ENCODE results near the gene STRIP2.
"Not testable (repeated sequence)": the region's sequence is repeated elsewhere in the genome, so short reads cannot be mapped to it uniquely, and the experiment has no call there.

STRIP2 gene

DNA sequence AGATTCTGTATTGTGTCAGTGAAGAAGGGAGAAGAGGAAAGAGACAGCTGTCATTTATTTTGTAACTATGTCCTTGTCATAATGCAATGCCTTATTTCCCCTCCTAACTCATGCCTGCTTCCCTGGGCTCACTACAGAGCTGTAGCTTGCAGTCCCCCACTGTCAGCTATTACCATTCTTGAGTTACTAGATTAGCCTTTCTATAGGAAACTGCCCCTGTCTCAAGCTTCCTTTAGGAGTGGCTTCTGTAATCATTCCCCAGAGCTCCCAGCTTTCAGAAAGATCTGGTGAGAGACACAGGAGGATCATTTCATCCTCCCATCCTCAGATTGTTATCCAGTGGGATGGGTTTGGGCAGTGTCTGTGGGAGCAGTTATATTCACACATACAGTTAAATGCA lies 35.7 kb downstream of the STRIP2 start:
- TF ChIP-seq CTCF (IDR thresholded peaks at IDR 0.05; ENCODE audit: borderline replicate concordance, control extremely low read depth, extremely low read depth, insufficient read depth, missing control alignments) = no peak
- in situ Hi-C loops (cut with MboI; ENCODE audit: low sequenced_read_pairs, unreplicated experiment) = loop anchor here (10.0 kb wide), 1 partner anchor 115 kb away; no protein-coding TSS in a partner anchor

DNA sequence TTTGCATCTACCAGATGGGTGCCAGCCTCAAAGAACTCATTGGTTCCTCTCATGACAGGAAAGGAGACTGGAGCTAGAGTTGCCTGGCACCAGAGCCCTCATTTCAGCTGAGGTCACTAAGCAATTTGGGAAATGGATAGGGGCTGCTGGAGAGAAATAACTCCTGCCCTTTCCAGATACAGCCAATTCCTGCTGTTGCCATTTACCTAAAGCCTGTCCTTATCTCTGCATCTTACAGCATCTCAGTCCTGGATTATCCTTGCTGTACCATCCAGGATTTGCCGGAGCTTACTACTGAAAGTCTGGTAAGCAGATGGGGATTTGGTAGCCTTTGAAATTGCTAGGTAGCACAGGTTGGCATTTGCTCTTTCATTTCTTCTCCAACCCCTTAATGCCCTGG lies 36.2 kb downstream of the STRIP2 start:
- in situ Hi-C loops (cut with MboI; ENCODE audit: low sequenced_read_pairs, unreplicated experiment) = no loop called here
- DNase-seq (ENCODE audit: low spot score) = no peak
- no peak for TF ChIP-seq CTCF (IDR thresholded peaks at IDR 0.05; ENCODE audit: borderline replicate concordance, control extremely low read depth, extremely low read depth, insufficient read depth, missing control alignments)

More for the DNA sequence above, 35.7 kb downstream of the STRIP2 start:
- DNase-seq (ENCODE audit: low spot score) = no peak

GRCh38 chr7:129471402-129471827 lies 37.2 kb downstream of the STRIP2 start:
- no peak for DNase-seq (ENCODE audit: low spot score)
- TF ChIP-seq CTCF (IDR thresholded peaks at IDR 0.05; ENCODE audit: borderline replicate concordance, control extremely low read depth, extremely low read depth, insufficient read depth, missing control alignments) = no peak
- in situ Hi-C loops (cut with MboI; ENCODE audit: low sequenced_read_pairs, unreplicated experiment) = no loop called here

DNA sequence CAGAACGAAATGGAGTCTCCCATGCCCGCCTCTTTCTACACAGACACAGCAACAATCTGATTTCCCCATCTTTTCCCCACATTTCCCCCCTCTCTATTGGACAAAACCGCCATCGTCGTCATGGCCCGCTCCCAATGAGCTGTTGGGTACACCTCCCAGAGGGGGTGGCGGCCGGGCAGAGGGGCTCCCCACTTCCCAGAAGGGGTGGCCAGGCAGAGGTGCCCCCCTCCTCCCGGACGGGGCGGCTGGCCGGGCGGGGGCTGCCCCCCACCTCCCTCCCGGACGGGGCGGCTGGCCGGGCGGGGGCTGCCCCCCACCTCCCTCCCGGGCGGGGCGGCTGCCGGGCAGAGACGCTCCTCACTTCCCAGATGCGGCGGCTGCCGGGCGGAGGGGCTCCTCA lies 41.7 kb downstream of the STRIP2 start:
- in situ Hi-C loops (cut with MboI; ENCODE audit: low sequenced_read_pairs, unreplicated experiment); DNase-seq (ENCODE audit: low spot score): not testable (repeated sequence)

DNA sequence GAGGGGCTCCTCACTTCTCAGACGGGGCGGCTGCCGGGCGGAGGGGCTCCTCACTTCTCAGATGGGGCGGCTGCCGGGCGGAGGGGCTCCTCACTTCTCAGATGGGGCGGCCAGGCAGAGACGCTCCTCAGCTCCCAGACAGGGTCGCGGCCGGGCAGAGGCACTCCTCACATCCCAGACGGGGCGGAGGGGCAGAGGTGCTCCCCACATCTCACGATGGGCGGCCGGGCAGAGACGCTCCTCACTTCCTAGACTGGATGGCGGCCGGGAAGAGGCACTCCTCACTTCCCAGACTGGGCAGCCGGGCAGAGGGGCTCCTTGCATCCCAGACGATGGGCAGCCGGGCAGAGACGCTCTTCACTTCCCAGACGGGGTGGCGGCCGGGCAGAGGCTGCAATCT lies 42.2 kb downstream of the STRIP2 start:
- DNase-seq (ENCODE audit: low spot score); in situ Hi-C loops (cut with MboI; ENCODE audit: low sequenced_read_pairs, unreplicated experiment): not testable (repeated sequence)

GRCh38 chr7:129479831-129480230 lies 45.6 kb downstream of the STRIP2 start:
- in situ Hi-C loops (cut with MboI; ENCODE audit: low sequenced_read_pairs, unreplicated experiment) = no loop called here

DNA sequence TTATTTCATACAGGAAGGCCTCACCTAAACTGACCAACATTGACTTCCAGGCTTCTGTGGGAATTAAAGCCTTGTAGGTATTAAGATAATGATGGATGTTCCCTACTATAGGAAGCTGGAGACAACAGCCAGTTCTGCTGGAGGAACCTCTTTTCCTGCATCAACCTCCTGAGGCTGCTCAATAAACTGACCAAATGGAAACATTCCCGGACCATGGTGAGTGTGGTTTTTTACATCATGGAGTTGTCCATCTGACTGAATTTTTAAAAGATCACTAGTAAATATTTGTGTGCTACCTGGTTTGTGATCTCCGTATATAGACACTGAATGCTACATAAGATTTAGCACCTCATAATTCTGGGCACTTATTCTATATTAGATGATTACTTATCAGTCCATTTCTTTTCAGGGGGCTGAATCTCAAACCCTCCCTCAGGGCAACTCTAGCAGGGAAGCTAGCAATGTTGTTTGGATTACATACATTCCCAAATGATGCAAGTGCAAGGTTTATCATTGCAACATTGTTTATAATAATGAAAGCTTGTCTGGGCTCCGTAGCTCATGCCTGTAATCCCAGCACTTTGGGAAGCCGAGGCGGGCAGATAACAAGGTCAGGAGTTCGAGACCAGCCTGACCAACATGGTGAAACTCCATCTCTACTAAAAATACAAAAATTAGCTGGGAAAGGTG lies 46.6 kb downstream of the STRIP2 start:
- in situ Hi-C loops (cut with MboI; ENCODE audit: low sequenced_read_pairs, unreplicated experiment) = no loop called here
- TF ChIP-seq CTCF (IDR thresholded peaks at IDR 0.05; ENCODE audit: borderline replicate concordance, control extremely low read depth, extremely low read depth, insufficient read depth, missing control alignments) = no peak
- no peak for DNase-seq (ENCODE audit: low spot score)

More at GRCh38 chr7:129479831-129480230, 45.6 kb downstream of the STRIP2 start:
- DNase-seq (ENCODE audit: low spot score) = no peak
- TF ChIP-seq CTCF (IDR thresholded peaks at IDR 0.05; ENCODE audit: borderline replicate concordance, control extremely low read depth, extremely low read depth, insufficient read depth, missing control alignments) = no peak

DNA sequence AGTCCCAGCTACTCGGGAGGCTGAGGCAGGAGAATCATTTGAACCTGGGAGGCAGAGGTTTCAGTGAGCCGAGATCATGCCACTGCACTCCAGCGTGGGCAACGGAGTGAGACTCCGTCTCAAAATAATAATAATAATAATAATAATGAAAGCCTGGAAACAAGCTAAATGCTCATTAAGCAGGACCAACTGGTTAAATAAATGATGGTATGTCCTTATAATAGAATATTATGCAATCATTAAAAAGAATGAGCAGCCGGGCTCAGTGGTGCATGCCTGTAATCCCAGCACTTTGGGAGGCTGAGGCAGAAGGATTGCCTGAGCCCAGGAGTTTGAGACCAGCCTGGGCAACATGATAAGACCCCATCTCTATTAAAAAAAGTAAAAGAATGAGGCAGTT lies 47.1 kb downstream of the STRIP2 start:
- in situ Hi-C loops (cut with MboI; ENCODE audit: low sequenced_read_pairs, unreplicated experiment); DNase-seq (ENCODE audit: low spot score): not testable (repeated sequence)
